Measurements from ENCODE around the gene DLEC1.
"Not testable (repeated sequence)": the region's sequence is repeated elsewhere in the genome, so short reads cannot be mapped to it uniquely, and the experiment has no call there.

GRCh38 chr3:38077073-38077472, 38.1 kb downstream of the DLEC1 start:
- TF ChIP-seq CTCF (IDR thresholded peaks at IDR 0.05; ENCODE audit: insufficient read depth, low read length, poor library complexity, severe bottlenecking); EZH2phosphoT487 (conservative IDR thresholded peaks at IDR 0.05; ENCODE audit: low read length): not testable (repeated sequence)

Measured in SU-DHL-6 (cell line).